GM21381 (cell line): ENCODE results near the gene MAT1A.
"Not testable (repeated sequence)": the region's sequence is repeated elsewhere in the genome, so short reads cannot be mapped to it uniquely, and the experiment has no call there.

ENCODE experiments used
- ATAC-seq: cut with Tn5 transposase; IDR thresholded peaks from one replicate; pipeline ENCODE4 v1.9.1; 2021; ENCODE audit warnings: mild to moderate bottlenecking, moderate library complexity; ENCODE audit not compliant: unreplicated experiment

MAT1A gene

DNA sequence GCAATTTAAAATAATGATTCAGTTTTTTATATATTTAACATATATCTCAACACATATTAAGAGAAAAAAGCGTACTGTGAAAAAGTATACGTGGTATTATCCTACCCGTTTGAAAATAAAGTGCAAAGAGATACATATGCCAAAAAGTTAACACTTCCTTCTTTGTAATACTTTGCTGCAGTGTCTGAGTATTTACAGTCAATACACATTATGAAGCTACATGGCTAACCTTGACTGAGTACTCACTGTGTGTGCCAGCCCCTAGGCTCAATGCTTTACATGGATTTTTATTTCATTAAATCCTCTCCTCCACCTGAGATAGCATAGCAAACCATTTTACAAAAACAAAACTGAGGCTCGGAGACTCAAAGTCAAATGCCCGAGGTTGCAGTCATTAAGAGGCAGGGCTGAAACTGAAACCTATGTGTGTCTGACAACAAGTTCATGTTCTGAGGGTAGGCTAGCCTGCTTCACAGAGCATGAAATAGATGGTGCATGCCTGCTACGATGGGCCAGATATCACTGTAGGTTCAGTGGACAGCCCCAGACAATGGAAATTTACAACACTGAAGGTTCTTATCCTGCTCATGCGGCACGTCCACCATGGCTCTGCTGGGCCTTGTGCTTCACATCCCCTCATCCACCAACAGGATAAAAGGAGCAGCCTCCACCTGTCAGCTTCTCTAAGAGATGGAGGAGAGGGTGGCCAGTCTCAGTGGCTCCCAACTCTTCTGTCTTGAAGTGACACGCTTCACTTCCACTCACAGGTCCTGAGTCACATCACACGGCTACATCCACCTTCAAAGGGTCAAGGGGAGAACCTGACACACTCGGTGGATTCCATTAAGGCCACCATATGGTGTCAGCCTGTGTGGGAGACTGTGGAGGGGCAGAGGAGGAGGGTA is 54.9 kb downstream of the MAT1A start:
- peak; percentile 100 for ATAC-seq

DNA sequence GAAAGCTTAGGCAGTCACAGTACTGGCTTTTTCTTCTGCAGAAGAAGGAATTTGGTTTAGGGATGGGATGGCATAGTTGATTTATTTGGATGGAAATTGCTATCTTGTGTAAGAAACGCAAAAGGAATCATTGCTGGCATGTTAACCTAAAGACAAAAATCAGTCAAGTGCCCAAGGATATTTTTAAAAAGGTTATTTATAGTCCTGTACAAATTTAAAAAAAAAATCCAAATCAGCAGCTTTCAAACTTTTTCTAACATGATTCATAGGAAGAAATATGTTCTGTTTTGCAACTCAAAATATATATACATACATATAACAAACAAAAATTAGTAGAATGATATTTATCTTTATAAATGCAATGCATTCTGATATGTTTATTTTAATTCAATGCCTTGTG is 55.6 kb downstream of the MAT1A start:
- not testable (repeated sequence) for ATAC-seq

DNA sequence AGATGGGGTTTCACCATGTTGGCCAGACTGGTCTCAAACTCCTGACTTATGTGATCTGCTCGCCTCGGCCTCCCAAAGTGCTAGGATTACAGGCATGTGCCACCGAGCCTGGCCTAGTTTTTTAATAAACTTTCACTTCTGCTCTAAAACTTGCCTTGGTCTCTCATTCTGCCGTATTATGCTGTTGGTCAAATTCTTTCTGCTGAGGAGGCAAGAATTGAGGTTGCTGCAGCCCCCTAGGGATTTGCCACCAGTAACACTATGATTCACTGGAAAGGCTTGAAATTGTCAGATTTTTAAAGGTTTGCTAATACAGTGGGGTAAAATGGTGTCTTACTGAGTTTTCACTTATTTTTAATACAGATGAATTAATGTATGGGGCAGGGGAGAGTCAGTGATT is 62.7 kb downstream of the MAT1A start:
- ATAC-seq = not testable (repeated sequence)

DNA sequence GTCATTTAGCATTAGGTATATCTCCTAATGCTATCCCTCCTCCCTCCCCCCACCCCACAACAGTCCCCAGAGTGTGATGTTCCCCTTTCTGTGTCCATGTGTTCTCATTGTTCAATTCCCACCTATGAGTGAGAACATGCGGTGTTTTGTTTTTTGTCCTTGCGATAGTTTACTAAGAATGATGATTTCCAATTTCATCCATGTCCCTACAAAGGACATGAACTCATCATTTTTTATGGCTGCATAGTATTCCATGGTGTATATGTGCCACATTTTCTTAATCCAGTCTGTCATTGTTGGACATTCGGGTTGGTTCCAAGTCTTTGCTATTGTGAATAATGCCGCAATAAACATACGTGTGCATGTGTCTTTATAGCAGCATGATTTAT is 66.4 kb downstream of the MAT1A start:
- ATAC-seq = not testable (repeated sequence)
